ENCODE results near the gene SON.
A peak's percentile ranks its signal among the peaks of the same experiment; 100 is the strongest.
"Not testable (repeated sequence)": the region's sequence is repeated elsewhere in the genome, so short reads cannot be mapped to it uniquely, and the experiment has no call there.

Gene SON, protein sequence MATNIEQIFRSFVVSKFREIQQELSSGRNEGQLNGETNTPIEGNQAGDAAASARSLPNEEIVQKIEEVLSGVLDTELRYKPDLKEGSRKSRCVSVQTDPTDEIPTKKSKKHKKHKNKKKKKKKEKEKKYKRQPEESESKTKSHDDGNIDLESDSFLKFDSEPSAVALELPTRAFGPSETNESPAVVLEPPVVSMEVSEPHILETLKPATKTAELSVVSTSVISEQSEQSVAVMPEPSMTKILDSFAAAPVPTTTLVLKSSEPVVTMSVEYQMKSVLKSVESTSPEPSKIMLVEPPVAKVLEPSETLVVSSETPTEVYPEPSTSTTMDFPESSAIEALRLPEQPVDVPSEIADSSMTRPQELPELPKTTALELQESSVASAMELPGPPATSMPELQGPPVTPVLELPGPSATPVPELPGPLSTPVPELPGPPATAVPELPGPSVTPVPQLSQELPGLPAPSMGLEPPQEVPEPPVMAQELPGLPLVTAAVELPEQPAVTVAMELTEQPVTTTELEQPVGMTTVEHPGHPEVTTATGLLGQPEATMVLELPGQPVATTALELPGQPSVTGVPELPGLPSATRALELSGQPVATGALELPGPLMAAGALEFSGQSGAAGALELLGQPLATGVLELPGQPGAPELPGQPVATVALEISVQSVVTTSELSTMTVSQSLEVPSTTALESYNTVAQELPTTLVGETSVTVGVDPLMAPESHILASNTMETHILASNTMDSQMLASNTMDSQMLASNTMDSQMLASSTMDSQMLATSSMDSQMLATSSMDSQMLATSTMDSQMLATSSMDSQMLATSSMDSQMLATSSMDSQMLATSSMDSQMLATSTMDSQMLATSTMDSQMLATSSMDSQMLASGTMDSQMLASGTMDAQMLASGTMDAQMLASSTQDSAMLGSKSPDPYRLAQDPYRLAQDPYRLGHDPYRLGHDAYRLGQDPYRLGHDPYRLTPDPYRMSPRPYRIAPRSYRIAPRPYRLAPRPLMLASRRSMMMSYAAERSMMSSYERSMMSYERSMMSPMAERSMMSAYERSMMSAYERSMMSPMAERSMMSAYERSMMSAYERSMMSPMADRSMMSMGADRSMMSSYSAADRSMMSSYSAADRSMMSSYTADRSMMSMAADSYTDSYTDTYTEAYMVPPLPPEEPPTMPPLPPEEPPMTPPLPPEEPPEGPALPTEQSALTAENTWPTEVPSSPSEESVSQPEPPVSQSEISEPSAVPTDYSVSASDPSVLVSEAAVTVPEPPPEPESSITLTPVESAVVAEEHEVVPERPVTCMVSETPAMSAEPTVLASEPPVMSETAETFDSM (N-terminal part only)

GRCh38 chr21:33542640-33543504 is at the start of gene SON:
Gene SON (plus strand): TSS chr21:33543038. CDS start chr21:33543093, 55 bp downstream.
- H3K27ac ChIP-seq (ENCODE audit: low read depth, low read length), result peak within 1 kb of the TSS; percentile 99
- H3K4me1 ChIP-seq (ENCODE audit: control insufficient read depth, insufficient read depth, low read length), result peaks cover 10% of the 10 kb centered on the region
- no peaks in the 10 kb centered on the region for H3K27me3 ChIP-seq (ENCODE audit: control insufficient read depth, insufficient read depth, low read length)
- peaks cover 3% of the 10 kb centered on the region for H3K36me3 ChIP-seq (ENCODE audit: control insufficient read depth, insufficient read depth, low read length)
- H3K9ac ChIP-seq (ENCODE audit: low read length), result peak within 1 kb of the TSS; percentile 100
- peak within 1 kb of the TSS; percentile 98 for H3K4me3 ChIP-seq (ENCODE audit: low read length)

DNA sequence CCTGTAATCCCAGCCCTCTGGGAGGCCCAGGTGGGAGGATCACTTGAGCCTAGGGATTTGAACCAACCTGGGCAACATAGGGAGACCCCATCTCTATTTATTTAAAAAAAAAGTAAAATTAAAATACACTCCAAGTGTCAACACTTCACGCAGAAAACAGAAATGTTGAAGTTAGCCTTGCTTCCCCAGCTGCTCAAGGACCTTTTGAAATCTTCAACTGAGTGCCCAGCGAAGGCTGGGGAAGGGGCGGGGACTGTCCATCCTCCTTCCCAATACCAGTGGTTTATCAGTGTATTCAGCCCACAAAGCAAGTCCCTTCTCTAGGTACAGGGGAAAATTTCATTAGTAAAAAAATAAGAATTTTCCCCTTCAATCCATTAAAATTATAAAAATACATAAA is 49.1 kb upstream of the SON start:
- Histone ChIP-seq H3K27ac (ENCODE audit: low read depth, low read length) (no peak overlapping the region), H3K4me3 (ENCODE audit: low read length) (no peak overlapping the region), H3K9ac (ENCODE audit: low read length) (no peak overlapping the region), H3K36me3 (ENCODE audit: control insufficient read depth, insufficient read depth, low read length) (no peaks in the 10 kb centered on the region), H3K4me1 (ENCODE audit: control insufficient read depth, insufficient read depth, low read length) (no peaks in the 10 kb centered on the region), H3K27me3 (ENCODE audit: control insufficient read depth, insufficient read depth, low read length) (no peaks in the 10 kb centered on the region)

GRCh38 chr21:33495743-33496142 is 47.1 kb upstream of the SON start:
- Histone ChIP-seq H3K9ac (ENCODE audit: low read length) (no peak overlapping the region), H3K36me3 (ENCODE audit: control insufficient read depth, insufficient read depth, low read length) (no peaks in the 10 kb centered on the region), H3K27ac (ENCODE audit: low read depth, low read length) (no peak overlapping the region), H3K27me3 (ENCODE audit: control insufficient read depth, insufficient read depth, low read length) (no peaks in the 10 kb centered on the region), H3K4me3 (ENCODE audit: low read length) (no peak overlapping the region), H3K4me1 (ENCODE audit: control insufficient read depth, insufficient read depth, low read length) (no peaks in the 10 kb centered on the region)

DNA sequence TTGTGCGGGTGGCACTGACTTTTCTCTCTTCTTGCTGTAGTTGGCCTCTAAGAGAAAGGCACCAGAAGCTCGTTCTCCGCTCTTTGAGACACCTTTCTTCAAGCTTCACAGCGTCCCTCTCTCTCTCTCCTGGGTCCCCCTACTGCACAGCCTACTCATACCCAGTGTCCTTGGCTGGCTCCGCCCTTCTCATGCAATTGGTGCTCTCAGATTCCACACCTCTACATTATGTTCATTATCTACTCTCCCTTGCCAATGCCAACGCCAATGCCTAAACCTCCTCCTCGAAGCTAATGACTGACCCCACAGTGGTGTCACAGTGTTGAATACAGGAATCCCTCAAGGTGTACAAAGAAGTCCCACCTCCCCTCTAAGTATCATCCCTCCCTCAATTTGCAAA is 46.5 kb upstream of the SON start:
- H3K27ac ChIP-seq (ENCODE audit: low read depth, low read length), result no peak overlapping the region
- no peaks in the 10 kb centered on the region for H3K27me3 ChIP-seq (ENCODE audit: control insufficient read depth, insufficient read depth, low read length)
- H3K4me3 ChIP-seq (ENCODE audit: low read length), result no peak overlapping the region
- H3K36me3 ChIP-seq (ENCODE audit: control insufficient read depth, insufficient read depth, low read length), result no peaks in the 10 kb centered on the region
- no peak overlapping the region for H3K9ac ChIP-seq (ENCODE audit: low read length)
- no peaks in the 10 kb centered on the region for H3K4me1 ChIP-seq (ENCODE audit: control insufficient read depth, insufficient read depth, low read length)

- Histone ChIP-seq H3K27ac (ENCODE audit: low read depth, low read length) (no peak overlapping the region), H3K4me3 (ENCODE audit: low read length) (no peak overlapping the region), H3K9ac (ENCODE audit: low read length) (no peak overlapping the region), H3K27me3 (ENCODE audit: control insufficient read depth, insufficient read depth, low read length) (no peaks in the 10 kb centered on the region), H3K36me3 (ENCODE audit: control insufficient read depth, insufficient read depth, low read length) (peaks cover 9% of the 10 kb centered on the region), H3K4me1 (ENCODE audit: control insufficient read depth, insufficient read depth, low read length) (no peaks in the 10 kb centered on the region)
Measured at GRCh38 chr21:33505833-33506232, 37.0 kb upstream of the SON start.

DNA sequence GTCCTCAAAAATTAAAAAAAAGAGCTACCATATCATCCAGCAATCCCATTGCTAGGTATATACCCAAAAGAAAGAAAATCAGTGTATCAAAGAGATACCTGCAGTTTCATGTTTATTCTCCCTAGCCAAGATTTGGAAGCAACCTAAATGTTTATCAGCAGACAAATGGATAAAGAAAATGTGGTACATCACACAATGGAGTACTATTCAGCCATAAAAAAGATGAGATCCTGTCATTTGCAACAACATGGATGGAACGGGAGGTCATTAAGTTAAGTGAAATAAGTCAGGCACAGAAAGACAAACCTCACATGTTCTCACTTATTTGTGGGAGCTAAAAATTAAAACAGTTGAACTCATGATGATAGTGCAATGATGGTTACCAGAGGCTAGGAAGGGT is 35.8 kb upstream of the SON start:
- not testable (repeated sequence) for H3K9ac ChIP-seq (ENCODE audit: low read length); H3K27me3 ChIP-seq (ENCODE audit: control insufficient read depth, insufficient read depth, low read length); H3K4me1 ChIP-seq (ENCODE audit: control insufficient read depth, insufficient read depth, low read length); H3K4me3 ChIP-seq (ENCODE audit: low read length); H3K27ac ChIP-seq (ENCODE audit: low read depth, low read length)
- peaks cover 10% of the 10 kb centered on the region for H3K36me3 ChIP-seq (ENCODE audit: control insufficient read depth, insufficient read depth, low read length)

GRCh38 chr21:33510826-33511225 is 32.0 kb upstream of the SON start:
- H3K27me3 ChIP-seq (ENCODE audit: control insufficient read depth, insufficient read depth, low read length), result no peaks in the 10 kb centered on the region
- H3K4me1 ChIP-seq (ENCODE audit: control insufficient read depth, insufficient read depth, low read length), result no peaks in the 10 kb centered on the region
- no peak overlapping the region for H3K9ac ChIP-seq (ENCODE audit: low read length)
- no peak overlapping the region for H3K4me3 ChIP-seq (ENCODE audit: low read length)
- H3K27ac ChIP-seq (ENCODE audit: low read depth, low read length), result no peak overlapping the region
- H3K36me3 ChIP-seq (ENCODE audit: control insufficient read depth, insufficient read depth, low read length), result peaks cover 8% of the 10 kb centered on the region

GRCh38 chr21:33511639-33512038 is 31.2 kb upstream of the SON start:
- H3K4me3 ChIP-seq (ENCODE audit: low read length), result no peak overlapping the region
- H3K36me3 ChIP-seq (ENCODE audit: control insufficient read depth, insufficient read depth, low read length), result peaks cover 8% of the 10 kb centered on the region
- no peaks in the 10 kb centered on the region for H3K27me3 ChIP-seq (ENCODE audit: control insufficient read depth, insufficient read depth, low read length)
- no peak overlapping the region for H3K27ac ChIP-seq (ENCODE audit: low read depth, low read length)
- no peak overlapping the region for H3K9ac ChIP-seq (ENCODE audit: low read length)
- no peaks in the 10 kb centered on the region for H3K4me1 ChIP-seq (ENCODE audit: control insufficient read depth, insufficient read depth, low read length)

GRCh38 chr21:33512481-33512880 is 30.4 kb upstream of the SON start:
- no peak overlapping the region for H3K9ac ChIP-seq (ENCODE audit: low read length)
- no peaks in the 10 kb centered on the region for H3K4me1 ChIP-seq (ENCODE audit: control insufficient read depth, insufficient read depth, low read length)
- H3K4me3 ChIP-seq (ENCODE audit: low read length), result no peak overlapping the region
- H3K27ac ChIP-seq (ENCODE audit: low read depth, low read length), result no peak overlapping the region
- no peaks in the 10 kb centered on the region for H3K27me3 ChIP-seq (ENCODE audit: control insufficient read depth, insufficient read depth, low read length)
- H3K36me3 ChIP-seq (ENCODE audit: control insufficient read depth, insufficient read depth, low read length), result peaks cover 12% of the 10 kb centered on the region

DNA sequence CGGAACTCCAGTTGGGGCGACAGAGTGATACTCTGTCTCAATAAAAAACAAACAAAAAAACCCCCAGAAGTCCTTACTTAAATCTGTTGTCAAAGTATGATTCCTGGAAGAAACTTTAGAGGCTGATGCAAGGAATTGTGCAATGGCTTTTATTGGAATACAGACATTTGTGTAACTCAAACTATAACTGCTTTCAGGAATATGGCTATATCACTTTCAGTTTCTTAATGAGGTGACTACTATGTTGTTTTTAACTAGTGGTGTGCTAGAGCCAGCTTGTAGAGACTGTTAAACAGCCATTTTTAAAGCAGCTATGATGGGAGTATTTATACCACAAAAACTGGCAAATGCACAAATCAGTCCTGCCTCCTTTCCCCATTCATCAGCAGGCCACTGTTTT is 28.6 kb upstream of the SON start:
- Histone ChIP-seq H3K36me3 (ENCODE audit: control insufficient read depth, insufficient read depth, low read length) (peaks cover 20% of the 10 kb centered on the region), H3K4me3 (ENCODE audit: low read length) (no peak overlapping the region), H3K27ac (ENCODE audit: low read depth, low read length) (no peak overlapping the region), H3K9ac (ENCODE audit: low read length) (no peak overlapping the region), H3K27me3 (ENCODE audit: control insufficient read depth, insufficient read depth, low read length) (no peaks in the 10 kb centered on the region), H3K4me1 (ENCODE audit: control insufficient read depth, insufficient read depth, low read length) (no peaks in the 10 kb centered on the region)

DNA sequence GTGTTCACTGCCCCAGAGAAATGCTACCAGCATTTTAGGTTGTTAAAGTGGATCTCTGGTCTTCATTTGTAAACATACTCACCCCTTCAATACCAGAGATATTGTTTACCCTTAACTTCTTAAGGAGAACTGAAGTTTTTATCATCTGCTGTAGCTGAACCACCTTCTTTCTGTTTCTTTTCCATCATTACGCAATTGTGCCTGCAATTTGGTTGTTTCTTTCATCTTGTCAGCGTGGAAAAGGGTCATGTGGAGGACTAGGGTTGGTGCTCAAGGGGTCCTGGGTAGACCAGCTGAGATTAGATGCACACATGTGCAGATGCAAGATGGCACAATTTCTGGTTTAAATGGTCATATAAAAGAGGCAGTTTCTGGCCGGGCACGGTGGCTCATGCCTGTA is 23.9 kb upstream of the SON start:
- Histone ChIP-seq H3K27me3 (ENCODE audit: control insufficient read depth, insufficient read depth, low read length) (no peaks in the 10 kb centered on the region), H3K27ac (ENCODE audit: low read depth, low read length) (no peak overlapping the region), H3K36me3 (ENCODE audit: control insufficient read depth, insufficient read depth, low read length) (peaks cover 12% of the 10 kb centered on the region), H3K4me1 (ENCODE audit: control insufficient read depth, insufficient read depth, low read length) (no peaks in the 10 kb centered on the region), H3K9ac (ENCODE audit: low read length) (no peak overlapping the region), H3K4me3 (ENCODE audit: low read length) (no peak overlapping the region)

Measured in rectal smooth muscle tissue (tissue), 1 donor.